ENCODE results near the gene ADAMTSL2. TPM values are rescaled to one million over a fixed set of nuclear protein-coding genes. Genes with fewer than 3 reads are reported as not detected.

Gene ADAMTSL2
- polyA plus RNA-seq, 4 donors: 1.7 to 38.7 (median 2.5) TPM

- no peak for DNase-seq (ENCODE audit: low read depth in 4 of 4, low spot score in 3 of 4)
Observed at GRCh38 chr9:133571391-133571890, 36.9 kb downstream of the ADAMTSL2 start.

GRCh38 chr9:133571896-133572595, 37.5 kb downstream of the ADAMTSL2 start:
- no peak for DNase-seq (ENCODE audit: low read depth in 4 of 4, low spot score in 3 of 4)

- DNase-seq (ENCODE audit: low read depth in 4 of 4, low spot score in 3 of 4): no peak
Observed at GRCh38 chr9:133572821-133573361, 38.4 kb downstream of the ADAMTSL2 start.

DNA sequence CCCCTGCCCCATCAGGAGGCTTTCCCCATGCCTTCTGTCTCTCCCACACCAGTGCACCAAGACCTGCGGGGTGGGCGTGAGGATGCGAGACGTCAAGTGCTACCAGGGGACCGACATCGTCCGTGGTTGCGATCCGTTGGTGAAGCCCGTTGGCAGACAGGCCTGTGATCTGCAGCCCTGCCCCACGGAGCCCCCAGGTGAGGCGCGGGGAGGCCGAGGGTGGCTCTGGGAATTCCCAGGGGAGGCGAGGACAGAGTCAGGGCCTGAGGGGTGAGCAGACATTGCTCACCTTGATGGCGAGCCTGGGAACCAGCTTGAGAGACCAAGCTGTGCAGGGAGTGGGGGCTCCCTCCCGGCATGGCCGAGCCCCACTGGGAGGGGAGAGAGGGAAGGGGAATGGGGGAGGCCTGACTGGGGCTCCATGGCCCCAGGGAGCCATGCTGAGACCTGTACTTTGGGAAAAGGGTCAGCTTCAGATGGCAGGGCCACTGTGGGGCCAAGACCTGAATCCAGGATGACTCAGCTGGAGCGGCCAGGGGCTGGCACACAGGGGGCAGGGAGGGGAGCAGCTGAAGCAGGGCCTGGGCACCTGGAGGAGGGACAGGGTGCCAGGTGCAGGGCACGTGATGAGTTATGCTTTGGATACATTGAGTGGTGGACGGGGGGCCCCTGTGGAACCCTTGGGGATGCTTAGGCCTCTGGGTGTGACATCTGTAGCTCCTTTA, 39.4 kb downstream of the ADAMTSL2 start:
- no peak for DNase-seq (ENCODE audit: low read depth in 4 of 4, low spot score in 3 of 4)

DNA sequence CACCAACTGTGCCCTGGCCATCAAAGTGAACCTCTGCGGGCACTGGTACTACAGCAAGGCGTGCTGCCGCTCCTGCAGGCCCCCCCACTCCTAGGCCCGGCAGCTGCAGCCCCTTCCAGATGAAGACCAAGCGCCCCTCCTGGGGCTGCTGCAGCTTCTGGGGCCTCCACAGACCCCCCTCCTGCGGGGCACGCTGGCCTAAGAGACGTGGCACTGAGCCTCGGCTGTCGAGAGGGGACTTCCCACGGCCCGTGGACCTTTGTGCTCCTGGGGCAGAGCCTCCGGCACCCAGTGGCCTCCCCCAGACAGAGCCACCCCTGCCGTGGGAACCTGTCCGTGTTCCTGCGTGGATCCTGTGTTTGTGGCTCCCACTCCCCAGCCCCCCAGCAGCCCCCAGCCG, 40.3 kb downstream of the ADAMTSL2 start:
- DNase-seq (ENCODE audit: low read depth in 4 of 4, low spot score in 3 of 4): no peak

GRCh38 chr9:133575186-133576030, 40.9 kb downstream of the ADAMTSL2 start:
- no peak for DNase-seq (ENCODE audit: low read depth in 4 of 4, low spot score in 3 of 4)

DNA sequence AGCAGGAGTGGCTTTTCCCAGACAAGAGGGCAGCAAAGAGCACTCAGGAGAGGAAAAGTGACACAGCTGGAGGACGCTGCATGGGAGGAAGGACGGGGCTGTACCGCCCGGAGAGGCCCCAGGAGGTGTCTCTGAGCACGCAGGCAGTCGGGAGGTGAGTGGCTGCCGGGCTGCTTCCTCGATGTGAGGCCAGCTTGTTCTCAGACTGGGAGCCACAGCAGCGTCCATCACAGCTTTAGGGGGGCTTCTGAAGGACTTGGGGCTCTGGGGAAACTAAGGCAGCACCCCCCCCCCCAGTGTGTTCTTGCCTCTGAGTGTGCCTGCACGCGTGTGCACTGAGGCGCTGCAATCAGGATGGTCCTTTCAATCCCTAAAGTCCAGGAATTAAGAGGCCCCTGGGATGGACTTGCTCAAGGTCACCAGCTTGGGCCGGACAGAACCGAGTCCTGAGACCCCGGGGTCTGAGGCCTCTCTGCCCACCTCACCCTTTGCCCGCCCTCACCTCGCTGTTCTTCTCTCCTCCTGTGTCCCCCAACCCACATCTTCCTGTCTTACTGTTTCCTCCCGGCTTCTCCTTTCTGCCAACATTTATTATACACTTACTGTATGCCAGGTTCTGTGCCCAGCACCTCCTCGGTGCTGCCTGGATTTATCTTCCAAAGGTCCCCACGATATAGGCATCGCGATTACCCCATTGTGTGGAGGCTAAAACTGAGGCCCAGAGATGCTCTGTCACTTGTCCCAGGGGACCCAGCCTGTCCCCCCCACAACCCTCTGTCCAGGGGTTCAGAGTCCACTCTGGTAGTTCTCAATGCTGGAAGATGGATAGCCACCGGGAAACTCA, 41.7 kb downstream of the ADAMTSL2 start:
- DNase-seq (ENCODE audit: low read depth in 4 of 4, low spot score in 3 of 4): no peak

GRCh38 chr9:133576875-133577736, 42.6 kb downstream of the ADAMTSL2 start:
- no peak for DNase-seq (ENCODE audit: low read depth in 4 of 4, low spot score in 3 of 4)

GRCh38 chr9:133577737-133578112, 43.2 kb downstream of the ADAMTSL2 start:
- no peak for DNase-seq (ENCODE audit: low read depth in 4 of 4, low spot score in 3 of 4)

DNA sequence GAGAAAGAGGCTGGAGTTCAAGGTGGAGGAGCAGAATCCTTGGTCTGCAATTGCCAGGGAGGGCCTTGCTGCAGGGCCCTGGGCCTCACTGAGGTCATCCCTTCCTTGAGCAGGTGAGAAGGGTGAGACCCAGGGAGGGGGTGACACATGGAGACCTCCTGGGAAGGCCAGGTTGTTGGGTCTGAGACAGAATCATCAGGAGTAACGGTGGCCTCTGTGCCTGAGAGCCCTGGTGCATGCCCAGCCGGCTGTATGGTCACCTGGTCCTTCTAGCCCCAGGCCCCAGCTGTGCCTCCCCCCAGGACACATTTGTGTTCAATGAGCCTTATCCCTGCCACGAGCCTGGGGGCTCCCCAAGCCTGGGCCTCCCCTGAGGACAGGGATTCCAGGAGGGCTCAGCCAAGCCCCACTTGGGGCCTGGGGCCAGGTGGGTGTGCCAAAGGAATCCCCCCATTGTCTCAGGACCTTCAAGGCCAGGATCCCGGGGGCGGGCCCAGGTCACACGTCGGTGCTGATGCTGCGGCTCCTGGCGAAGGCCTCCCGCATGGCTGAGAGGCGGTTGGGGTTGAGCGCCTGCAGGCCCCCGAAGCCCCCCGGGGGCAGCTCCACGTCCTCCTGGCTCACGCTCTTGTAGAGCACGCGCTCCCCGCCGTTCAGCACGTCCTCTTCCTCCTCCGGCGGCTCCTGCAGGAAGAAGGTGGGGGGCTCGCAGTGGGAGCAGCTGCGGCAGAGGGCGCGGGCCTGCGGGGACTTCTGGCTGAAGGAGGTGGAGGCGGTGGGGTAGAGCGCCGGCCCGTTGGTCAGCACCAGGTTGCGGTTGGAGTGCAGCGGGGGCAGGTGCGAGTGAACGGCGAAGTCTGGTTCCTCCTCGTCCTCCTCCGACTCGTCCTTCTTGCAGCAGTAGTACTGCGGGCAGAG, 44.3 kb downstream of the ADAMTSL2 start:
- no peak for DNase-seq (ENCODE audit: low read depth in 4 of 4, low spot score in 3 of 4)

DNA sequence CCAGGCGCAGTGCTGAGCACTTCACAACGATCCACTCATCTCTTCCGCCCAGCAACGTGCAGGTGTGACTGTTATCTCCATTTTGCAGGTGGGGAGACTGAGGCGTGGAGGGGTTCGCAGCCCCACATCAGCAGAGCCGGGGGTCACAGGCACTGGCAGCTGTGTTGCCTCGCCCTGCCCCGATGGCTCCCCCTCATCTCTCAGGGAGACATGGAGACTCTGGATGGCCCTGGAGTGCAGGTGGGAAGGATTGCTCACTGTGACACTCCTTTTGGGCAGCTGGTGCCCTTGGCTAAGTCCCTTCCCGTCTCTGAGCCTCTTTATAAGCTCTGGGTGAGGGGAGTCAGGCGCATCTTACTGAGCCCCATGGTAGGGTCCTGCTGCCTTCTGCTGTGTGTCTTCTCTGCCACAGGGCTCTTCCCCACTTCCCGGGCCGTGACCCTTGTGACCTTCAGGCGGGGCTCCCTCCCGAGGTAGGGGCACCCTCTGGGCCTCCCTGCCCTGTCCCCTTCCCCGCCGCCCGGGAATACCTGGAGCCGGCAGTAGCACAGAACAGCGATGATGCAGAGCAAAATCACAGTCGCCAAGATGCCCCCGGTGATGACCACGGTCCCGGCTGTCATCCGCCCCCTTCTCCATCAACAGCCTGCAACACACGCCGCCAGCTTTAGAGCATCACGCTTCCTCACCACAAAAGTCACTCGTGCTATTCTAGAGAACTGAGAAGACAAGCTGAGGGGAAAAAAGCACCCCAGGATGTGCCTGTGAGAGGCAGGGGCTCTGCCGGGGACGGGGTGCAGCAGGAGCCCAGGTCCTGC, 45.3 kb downstream of the ADAMTSL2 start:
- no peak for DNase-seq (ENCODE audit: low read depth in 4 of 4, low spot score in 3 of 4)

DNA sequence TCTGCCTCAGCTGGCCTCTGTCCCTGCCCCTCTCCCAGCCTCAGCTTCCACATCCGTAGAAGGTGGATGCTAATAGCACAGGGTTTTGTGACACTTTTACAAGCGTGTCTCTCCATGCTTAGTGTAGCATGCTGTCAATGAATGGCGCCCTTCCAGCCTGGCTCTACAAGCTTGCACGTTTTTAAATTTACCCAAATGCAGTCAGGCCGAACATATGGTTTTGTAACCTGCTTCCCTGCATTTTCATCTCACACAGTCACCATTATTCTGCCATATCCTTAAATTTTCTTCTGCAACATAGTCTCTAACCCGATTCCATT, 45.9 kb downstream of the ADAMTSL2 start:
- no peak for DNase-seq (ENCODE audit: low read depth in 4 of 4, low spot score in 3 of 4)

- no peak for DNase-seq (ENCODE audit: low read depth in 4 of 4, low spot score in 3 of 4)
Observed at GRCh38 chr9:133581011-133581410, 46.5 kb downstream of the ADAMTSL2 start.

GRCh38 chr9:133581513-133582343, 47.2 kb downstream of the ADAMTSL2 start:
- no peak for DNase-seq (ENCODE audit: low read depth in 4 of 4, low spot score in 3 of 4)

GRCh38 chr9:133582501-133583045, 48.1 kb downstream of the ADAMTSL2 start:
- no peak for DNase-seq (ENCODE audit: low read depth in 4 of 4, low spot score in 3 of 4)

DNA sequence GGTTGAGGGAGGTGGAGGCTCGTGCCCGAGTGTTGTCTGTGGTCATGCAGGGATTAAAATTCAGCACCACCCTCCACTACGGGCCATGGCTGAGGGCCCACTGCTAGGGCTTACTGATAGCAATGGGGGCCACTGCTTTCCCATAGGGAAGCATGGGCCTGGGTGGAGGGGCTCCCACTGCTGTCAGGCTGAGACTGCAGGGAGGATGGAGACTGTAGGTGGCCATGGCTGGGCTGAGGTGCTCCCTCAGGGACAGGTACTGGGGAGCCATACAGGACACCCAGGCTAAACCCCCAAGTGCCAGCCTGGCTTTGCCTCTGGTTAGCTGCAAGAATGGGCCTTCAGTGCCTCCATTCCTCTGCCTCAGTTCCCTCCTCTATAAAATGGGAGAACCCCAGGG, 48.6 kb downstream of the ADAMTSL2 start:
- no peak for DNase-seq (ENCODE audit: low read depth in 4 of 4, low spot score in 3 of 4)

All from left renal pelvis (tissue), 4 donors.